Peyer's patch (tissue), 4 donors: ENCODE results near the gene KRT77. TPM values are rescaled to one million over a fixed set of nuclear protein-coding genes. Genes with fewer than 3 reads are reported as not detected.

Source experiments
- DNase-seq, 3 donors: peaks; one replicate each; pipeline ENCODE4 v3.0.0-alpha.2; 2017 to 2019
- H3K27ac ChIP-seq, 4 donors: fragments of 200-600 bp; sonication (generic); one replicate each; pipeline ENCODE4 v1.5.1; 2016 to 2019
- H3K27me3 ChIP-seq, 2 donors: fragments of 200-600 bp; sonication (generic); one replicate each; pipeline ENCODE4 v1.5.1; 2019
- H3K36me3 ChIP-seq, 3 donors: fragments of 200-600 bp; sonication (generic); one replicate each; pipeline ENCODE4 v1.5.1; 2016 to 2019
- H3K4me1 ChIP-seq, 4 donors: fragments of 200-600 bp; sonication (generic); one replicate each; pipeline ENCODE4 v1.5.1; 2016 to 2019
- H3K4me3 ChIP-seq, 4 donors: fragments of 200-600 bp; sonication (generic); 1 replicate in 3 of 4; 2 replicates in 1 of 4; pipeline ENCODE4 v1.5.1; 2016 to 2019; ENCODE audit warnings: mild to moderate bottlenecking in 1 of 4
- H3K9me3 ChIP-seq, 4 donors: fragments of 200-600 bp; sonication (generic); one replicate each; pipeline ENCODE4 v1.5.1; 2016 to 2019; ENCODE audit warnings: mild to moderate bottlenecking in 1 of 4
- POLR2A ChIP-seq, 2 donors: fragments of 450-650 bp; IDR thresholded peaks; one replicate each; pipeline ENCODE4 v1.5.1; 2017; ENCODE audit warnings: antibody characterized with exemption in 2 of 2, mild to moderate bottlenecking in 2 of 2, moderate library complexity in 2 of 2
- total RNA-seq, 4 donors: library from RNA; depleted of rRNA; stranded (reverse); fragments of >200 nt; gene quantifications; one replicate each; pipeline ENCODE4 v1.1.0, GENCODE V29; 2016
- TF ChIP-seq, protein P1 (sequence below), 6 experiments: fragments of 450-650 bp in 4 of 6; fragments of 200-600 bp in 2 of 6; sonication (generic) in 1 of 6; IDR thresholded peaks; one replicate each; pipeline ENCODE4 v1.5.1; 2017 to 2019; ENCODE audit warnings: antibody characterized with exemption in 6 of 6, mild to moderate bottlenecking in 3 of 6, moderate library complexity in 1 of 6

The KRT77 gene
- total RNA-seq, 4 donors from 2014 or later, result not detected

DNA sequence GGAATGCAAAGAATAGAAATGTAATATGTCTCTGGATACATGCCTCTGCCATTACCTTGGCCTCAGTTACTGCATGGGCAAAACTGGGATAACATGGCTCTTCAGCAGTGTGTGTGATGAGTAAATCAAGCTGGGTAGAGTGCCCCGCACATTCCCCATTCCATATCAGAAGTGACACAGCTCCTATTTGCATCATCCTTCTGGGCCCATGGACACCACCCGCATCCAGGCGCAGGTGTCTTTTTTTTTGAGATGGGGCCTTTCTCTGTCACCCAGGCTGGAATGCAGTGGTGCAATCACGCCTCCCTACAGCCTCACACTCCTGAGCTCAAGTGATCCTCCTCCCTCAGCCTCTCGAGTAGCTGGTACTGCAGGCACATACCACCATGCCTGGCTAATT is 42.2 kb upstream of the KRT77 start:
- Histone ChIP-seq H3K36me3 (no peaks in the 10 kb centered on the region), H3K4me1 (no peaks in the 10 kb centered on the region), H3K27me3 (no peaks in the 10 kb centered on the region), H3K27ac (no peak overlapping the region), H3K9me3 (no peaks in the 10 kb centered on the region), H3K4me3 (no peak overlapping the region)
- no peak for DNase-seq
- TF ChIP-seq POLR2A (IDR thresholded peaks at IDR 0.05), result no peak
- TF ChIP-seq, protein P1, sequence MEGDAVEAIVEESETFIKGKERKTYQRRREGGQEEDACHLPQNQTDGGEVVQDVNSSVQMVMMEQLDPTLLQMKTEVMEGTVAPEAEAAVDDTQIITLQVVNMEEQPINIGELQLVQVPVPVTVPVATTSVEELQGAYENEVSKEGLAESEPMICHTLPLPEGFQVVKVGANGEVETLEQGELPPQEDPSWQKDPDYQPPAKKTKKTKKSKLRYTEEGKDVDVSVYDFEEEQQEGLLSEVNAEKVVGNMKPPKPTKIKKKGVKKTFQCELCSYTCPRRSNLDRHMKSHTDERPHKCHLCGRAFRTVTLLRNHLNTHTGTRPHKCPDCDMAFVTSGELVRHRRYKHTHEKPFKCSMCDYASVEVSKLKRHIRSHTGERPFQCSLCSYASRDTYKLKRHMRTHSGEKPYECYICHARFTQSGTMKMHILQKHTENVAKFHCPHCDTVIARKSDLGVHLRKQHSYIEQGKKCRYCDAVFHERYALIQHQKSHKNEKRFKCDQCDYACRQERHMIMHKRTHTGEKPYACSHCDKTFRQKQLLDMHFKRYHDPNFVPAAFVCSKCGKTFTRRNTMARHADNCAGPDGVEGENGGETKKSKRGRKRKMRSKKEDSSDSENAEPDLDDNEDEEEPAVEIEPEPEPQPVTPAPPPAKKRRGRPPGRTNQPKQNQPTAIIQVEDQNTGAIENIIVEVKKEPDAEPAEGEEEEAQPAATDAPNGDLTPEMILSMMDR (IDR thresholded peaks at IDR 0.05), result no peak

DNA sequence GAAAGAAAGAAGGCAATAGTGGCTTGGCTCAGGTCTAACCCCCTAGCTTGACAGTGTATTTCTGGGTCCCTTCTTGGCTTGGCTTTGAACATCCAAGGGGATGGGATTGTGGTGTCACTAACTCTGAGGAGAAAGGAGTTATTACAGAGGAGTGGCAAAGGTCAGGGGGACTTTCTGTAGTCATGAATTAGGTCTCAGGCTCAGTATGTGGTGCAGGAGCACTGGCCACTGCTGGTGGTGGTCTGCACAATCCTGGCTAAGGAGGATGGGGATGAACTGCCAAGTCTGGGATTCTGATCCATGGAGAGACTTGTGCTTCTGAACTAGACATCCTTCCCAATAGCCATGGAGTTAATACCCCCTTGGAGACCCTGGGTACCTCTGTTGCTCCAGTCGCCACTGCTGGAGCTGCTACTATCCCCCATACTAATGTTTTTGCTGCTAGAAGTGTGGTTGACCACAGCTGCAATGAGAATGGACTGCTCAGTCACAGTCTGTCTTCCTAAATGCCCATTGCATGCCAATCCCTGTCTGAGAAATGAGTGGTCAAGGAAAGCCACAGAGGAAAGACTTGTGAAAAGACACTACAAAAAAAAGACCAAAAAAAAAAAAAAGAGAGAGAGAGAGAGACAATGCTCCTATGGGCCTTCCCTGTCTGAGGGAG is 41.3 kb upstream of the KRT77 start:
- Histone ChIP-seq H3K9me3 (no peaks in the 10 kb centered on the region), H3K4me1 (no peaks in the 10 kb centered on the region), H3K27me3 (no peaks in the 10 kb centered on the region), H3K4me3 (no peak overlapping the region), H3K27ac (no peak overlapping the region), H3K36me3 (no peaks in the 10 kb centered on the region)
- TF ChIP-seq POLR2A (IDR thresholded peaks at IDR 0.05), result no peak
- TF ChIP-seq, protein P1 (IDR thresholded peaks at IDR 0.05), result no peak
- DNase-seq, result no peak

DNA sequence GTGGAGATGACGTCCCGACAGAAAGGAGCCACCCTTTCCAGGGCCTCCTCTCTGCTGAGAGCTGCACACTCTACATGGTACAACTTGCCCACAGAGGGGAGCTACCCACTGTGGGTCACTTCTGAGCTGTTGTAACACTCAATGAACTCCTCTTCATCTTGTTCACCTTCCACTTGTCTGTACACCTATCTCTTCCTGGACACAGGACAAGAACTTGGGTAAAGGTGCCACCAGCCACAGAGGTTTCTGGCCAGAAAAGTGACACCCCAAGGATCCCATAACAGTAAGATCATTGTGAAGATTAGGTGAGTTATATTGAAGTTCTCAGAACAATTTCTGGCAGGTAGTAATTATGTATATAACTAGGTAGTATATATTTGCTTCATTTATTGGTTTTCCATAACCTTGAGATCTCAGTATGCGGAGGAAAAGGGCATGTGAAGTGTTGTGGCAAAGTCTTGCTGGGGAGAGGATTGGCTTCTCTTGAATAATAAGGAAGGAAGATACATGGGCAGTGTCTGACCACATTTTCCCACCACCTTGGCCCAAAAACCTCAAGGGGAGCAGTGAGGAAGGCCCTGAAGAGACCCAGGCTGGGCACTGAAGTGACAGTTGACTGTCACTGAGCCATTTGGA is 39.6 kb upstream of the KRT77 start:
- Histone ChIP-seq H3K9me3 (no peaks in the 10 kb centered on the region), H3K27ac (no peak overlapping the region), H3K27me3 (no peaks in the 10 kb centered on the region), H3K4me3 (no peak overlapping the region), H3K4me1 (no peaks in the 10 kb centered on the region), H3K36me3 (no peaks in the 10 kb centered on the region)
- TF ChIP-seq, protein P1 (IDR thresholded peaks at IDR 0.05), result no peak
- no peak for DNase-seq

DNA sequence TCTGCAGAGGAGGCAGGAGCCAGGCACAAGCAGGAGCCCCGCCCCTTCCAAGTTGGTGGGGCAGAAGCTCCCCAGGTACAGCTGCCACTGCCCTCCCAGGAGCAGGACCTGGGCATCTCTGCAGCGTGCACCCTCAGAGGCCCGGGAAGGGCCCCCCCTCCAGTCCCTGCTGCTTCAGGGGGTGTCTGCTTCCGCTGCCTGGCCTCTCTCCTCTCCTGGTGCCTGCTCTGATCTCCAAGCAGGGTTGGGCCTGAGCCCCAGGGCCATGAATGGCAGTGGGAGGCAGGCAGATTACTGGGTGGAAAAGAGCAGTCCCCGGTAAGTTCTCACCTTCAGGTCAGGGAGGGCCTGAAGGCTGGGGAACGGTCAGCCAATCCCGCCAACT is 38.9 kb upstream of the KRT77 start:
- no peak for DNase-seq
- no peaks in the 10 kb centered on the region for H3K27me3 ChIP-seq
- TF ChIP-seq, protein P1 (IDR thresholded peaks at IDR 0.05), result no peak
- TF ChIP-seq POLR2A (IDR thresholded peaks at IDR 0.05), result no peak

DNA sequence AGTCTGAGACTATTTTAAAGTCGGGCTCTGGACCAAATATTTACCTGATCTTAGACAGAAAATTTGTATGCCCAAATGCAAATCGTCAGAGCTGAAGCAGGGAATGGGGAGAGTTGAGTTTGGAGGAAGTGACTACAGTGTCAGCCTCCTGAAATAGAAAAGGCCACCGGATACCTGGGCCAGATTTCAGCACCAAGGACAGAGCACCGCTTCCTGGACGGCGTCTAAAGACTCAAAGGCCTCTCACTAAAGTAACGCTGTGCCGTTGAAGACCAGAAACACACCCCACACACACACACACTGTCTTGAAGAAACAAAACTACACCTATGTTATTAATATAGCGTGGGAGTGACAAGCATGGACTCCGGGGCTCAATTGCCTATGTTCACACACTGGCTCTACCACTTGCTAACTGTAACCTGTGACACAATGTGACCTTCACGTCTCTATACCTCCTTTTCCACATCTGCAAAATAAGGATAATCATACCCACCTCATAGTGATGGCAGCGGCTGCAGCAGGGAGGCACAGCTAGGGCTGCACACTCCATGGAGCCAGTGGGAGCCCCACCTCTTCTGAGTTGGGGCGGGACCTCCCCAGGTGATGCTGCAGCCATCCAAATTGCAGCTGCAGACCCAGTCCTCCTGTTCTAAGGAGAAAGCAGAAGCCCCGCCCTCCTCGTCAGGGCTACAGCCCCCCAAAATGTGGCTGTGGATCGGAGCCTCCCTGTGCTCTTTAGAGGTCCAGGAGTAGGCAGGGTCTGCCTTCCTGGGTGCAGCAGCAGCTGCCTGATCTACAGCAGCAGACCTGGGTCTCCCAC is 38.3 kb upstream of the KRT77 start:
- Histone ChIP-seq H3K4me3 (no peak overlapping the region), H3K4me1 (no peaks in the 10 kb centered on the region), H3K27me3 (no peaks in the 10 kb centered on the region), H3K36me3 (no peaks in the 10 kb centered on the region), H3K27ac (no peak overlapping the region), H3K9me3 (no peaks in the 10 kb centered on the region)
- no peak for TF ChIP-seq POLR2A (IDR thresholded peaks at IDR 0.05)
- TF ChIP-seq, protein P1 (IDR thresholded peaks at IDR 0.05), result no peak
- peak in 1 of 3 donors; percentile 74 for DNase-seq

More for the DNA sequence above, 38.9 kb upstream of the KRT77 start:
- no peaks in the 10 kb centered on the region for H3K36me3 ChIP-seq
- H3K4me1 ChIP-seq, result no peaks in the 10 kb centered on the region
- no peak overlapping the region for H3K4me3 ChIP-seq
- no peak overlapping the region for H3K27ac ChIP-seq
- no peaks in the 10 kb centered on the region for H3K9me3 ChIP-seq
